Fibroblast of villous mesenchyme (primary cell): Measurements from ENCODE around the gene PDE6D. TPM values are rescaled to one million over a fixed set of nuclear protein-coding genes. Genes with fewer than 3 reads are reported as not detected.

Experiments used
- DNase-seq: peaks from one replicate; pipeline ENCODE4 v3.0.0-alpha.2; 2010; ENCODE audit warnings: low read depth
- H3K4me3 ChIP-seq: 2 replicates; pipeline ENCODE4 v1.5.1; 2011; ENCODE audit warnings: low read depth, mild to moderate bottlenecking, low read length
- CTCF ChIP-seq: IDR thresholded peaks from 2 replicates; pipeline ENCODE4 v1.5.1; 2012; ENCODE audit warnings: low read depth, mild to moderate bottlenecking, low read length; ENCODE audit not compliant: insufficient read depth
- total RNA-seq: library from RNA; depleted of rRNA; stranded (reverse); fragments of >200 nt; gene quantifications from 2 replicates; pipeline ENCODE4 v1.2.3, GENCODE V29; 2012

Gene PDE6D
- total RNA-seq: 17.7 and 24.6 TPM in 2 replicates

GRCh38 chr2:231780909-231781797 lies at the start of gene PDE6D:
TSS of gene PDE6D (minus strand) at chr2:231781282. CDS start at chr2:231781114, 168 bp downstream.
- no peak for TF ChIP-seq CTCF
- peak; percentile 98 for DNase-seq
- H3K4me3 ChIP-seq: peak within 1 kb of the TSS; percentile 85

- no peak overlapping the region for H3K4me3 ChIP-seq
- no peak for DNase-seq
- TF ChIP-seq CTCF: no peak
These were observed 40.8 kb upstream of the PDE6D start for GRCh38 chr2:231821908-231822307.

GRCh38 chr2:231820786-231821303 lies 39.8 kb upstream of the PDE6D start:
- no peak for DNase-seq
- H3K4me3 ChIP-seq: no peak overlapping the region
- TF ChIP-seq CTCF: no peak

DNA sequence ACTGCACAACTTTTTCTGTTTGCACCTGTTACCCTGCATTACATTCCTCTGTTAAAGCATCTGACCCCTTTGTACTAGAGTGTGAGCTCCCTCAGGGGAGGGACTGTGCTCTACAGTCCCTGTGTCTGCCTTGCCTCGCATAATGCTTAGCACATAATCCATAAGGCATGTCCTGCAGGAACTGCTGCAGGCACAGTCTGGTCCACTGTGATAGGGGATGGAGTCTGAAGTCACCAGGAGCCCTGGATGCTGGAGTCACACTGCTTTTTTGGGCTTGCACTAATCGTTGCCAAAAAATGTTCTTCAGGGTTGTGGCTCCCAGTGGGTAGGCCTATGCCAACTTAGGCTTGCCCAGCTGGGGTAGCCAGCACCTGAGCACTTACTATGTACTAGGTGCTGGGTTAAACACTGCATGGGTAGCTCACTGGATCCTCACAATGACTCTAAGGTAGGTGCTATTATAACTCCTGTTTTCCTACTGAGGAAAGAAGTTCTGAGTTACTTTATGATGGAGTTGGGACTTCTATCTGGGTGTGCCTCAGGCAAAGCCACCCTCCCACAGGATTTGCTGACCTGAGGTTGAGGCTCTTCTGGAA lies 38.5 kb upstream of the PDE6D start:
- no peak for DNase-seq
- no peak for TF ChIP-seq CTCF
- H3K4me3 ChIP-seq: no peak overlapping the region

GRCh38 chr2:231816327-231817026 lies 35.4 kb upstream of the PDE6D start:
- no peak for TF ChIP-seq CTCF

DNA sequence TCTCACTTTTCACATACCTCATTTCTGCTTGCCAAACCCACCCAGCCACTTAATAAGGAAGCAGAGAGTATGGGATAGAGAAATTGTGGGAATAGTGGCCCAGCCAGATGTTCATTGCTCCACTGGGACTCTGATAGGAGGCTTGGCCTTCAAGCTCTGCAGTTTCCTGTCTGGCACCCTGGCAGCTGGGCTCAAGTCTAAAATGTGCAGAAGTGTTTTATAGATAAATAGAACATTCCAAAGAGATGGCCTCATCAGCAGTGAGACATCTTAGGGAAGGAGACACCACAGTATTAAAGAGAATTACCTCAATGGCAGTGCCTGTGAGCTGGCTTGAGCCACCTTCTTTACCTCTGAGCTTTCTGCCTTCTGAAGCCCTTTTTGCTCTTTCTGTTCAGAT lies 29.8 kb upstream of the PDE6D start:
- no peak for TF ChIP-seq CTCF
- no peak overlapping the region for H3K4me3 ChIP-seq
- peak; percentile 88 for DNase-seq

More at GRCh38 chr2:231816327-231817026, 35.4 kb upstream of the PDE6D start:
- no peak for DNase-seq
- H3K4me3 ChIP-seq: no peak overlapping the region
